GM12878 (cell line): ENCODE measurements around the gene GNPTAB. TPM values are rescaled to one million over a fixed set of nuclear protein-coding genes. Genes with fewer than 3 reads are reported as not detected.

ENCODE experiments used
- ATAC-seq: fragments of 200-7000 bp; cut with Tn5 transposase; 3 replicates; pipeline ENCODE4 v1.9.1; 2020; ENCODE audit warnings: mild to moderate bottlenecking, moderate library complexity
- BruUV-seq: library from RNA; stranded (reverse); fragments of 400-500 nt; replicated peaks from 2 replicates; lab custom pipeline; 2021; lab: Mats Ljungman, UMichigan
- CTCF ChIA-PET: fragments of 300-600 bp; sonication (Branson Sonifier 250); formaldehyde crosslinking; extraction: SDS; loops from one replicate; lab custom pipeline; 2021; ENCODE audit warnings: inconsistent platforms; lab: Yijun Ruan, JAX
- POLR2A ChIA-PET: fragments of 350-600 bp; formaldehyde crosslinking; extraction: SDS; loops from one replicate; lab custom pipeline; 2021; ENCODE audit warnings: inconsistent platforms; lab: Charles Lee
- RAD21 ChIA-PET: fragments of 300-600 bp; sonication (Branson Sonifier 250); formaldehyde crosslinking; loops from one replicate; lab custom pipeline; 2023; ENCODE audit warnings: antibody characterized with exemption; ENCODE audit not compliant: unreplicated experiment; lab: Charles Lee
- SMC1A ChIA-PET: fragments of 300-600 bp; sonication (Branson Sonifier 250); formaldehyde crosslinking; loops from one replicate; lab custom pipeline; 2023; ENCODE audit not compliant: unreplicated experiment, uncharacterized antibody; lab: Charles Lee
- DNase-seq: peaks from one replicate; pipeline ENCODE4 v3.0.0-alpha.2; 2011; ENCODE audit warnings: low read depth, low spot score
- FAIRE-seq: peaks from 3 replicates; lab custom pipeline; 2011; peaks lifted over from hg19 to GRCh38; lab: Jason Lieb, UNC
- H2AFZ ChIP-seq: 2 replicates; pipeline ENCODE4 v1.6.0; 2011; ENCODE audit warnings: low read depth, low read length, control low read depth; ENCODE audit not compliant: control insufficient read depth
- H3K27ac ChIP-seq: 2 replicates; pipeline ENCODE4 v1.5.1; 2011; ENCODE audit warnings: control low read depth; ENCODE audit not compliant: control insufficient read depth, insufficient read depth
- H3K27me3 ChIP-seq, 2 experiments: replicated peaks in 1 of 2; 2 replicates each; pipeline versions ENCODE4 v1.6.0 to v1.6.1; 2011; ENCODE audit warnings: low read length in 1 of 2; ENCODE audit not compliant: control insufficient read depth in 2 of 2, insufficient read depth in 2 of 2
- H3K36me3 ChIP-seq, 2 experiments: 2 replicates each; pipeline ENCODE4 v1.5.1; 2011; ENCODE audit warnings: low read length in 1 of 2; ENCODE audit not compliant: control insufficient read depth in 2 of 2, insufficient read depth in 2 of 2
- H3K4me1 ChIP-seq: 2 replicates; pipeline ENCODE4 v1.6.1; 2011; ENCODE audit warnings: mild to moderate bottlenecking, low read length, moderate library complexity, mixed read lengths; ENCODE audit not compliant: control insufficient read depth, insufficient read depth
- H3K4me2 ChIP-seq: 2 replicates; pipeline ENCODE4 v1.6.0; 2011; ENCODE audit warnings: control low read depth; ENCODE audit not compliant: control insufficient read depth, insufficient read depth
- H3K4me3 ChIP-seq: fragments of 200-600 bp; sonication (generic); 2 replicates; pipeline ENCODE4 v1.5.1; 2016
- H3K79me2 ChIP-seq: 2 replicates; pipeline ENCODE4 v1.6.0; 2011; ENCODE audit warnings: low read length; ENCODE audit not compliant: control insufficient read depth, insufficient read depth
- H3K9ac ChIP-seq: 2 replicates; pipeline ENCODE4 v1.8.0; 2011; ENCODE audit warnings: low read length, control low read depth, mixed read lengths; ENCODE audit not compliant: control insufficient read depth, insufficient read depth
- H3K9me3 ChIP-seq: replicated peaks from 3 replicates; pipeline ENCODE4 v1.5.1; 2011; ENCODE audit warnings: mild to moderate bottlenecking, low read length; ENCODE audit not compliant: control insufficient read depth, insufficient read depth
- H4K20me1 ChIP-seq: 2 replicates; pipeline ENCODE4 v1.6.0; 2011; ENCODE audit not compliant: control insufficient read depth, insufficient read depth
- E4F1 ChIP-seq: fragments of 450-650 bp; IDR thresholded peaks from 2 replicates; pipeline ENCODE4 v1.6.1; 2018; ENCODE audit warnings: borderline replicate concordance, mild to moderate bottlenecking; ENCODE audit not compliant: partially characterized antibody
- REST ChIP-seq: IDR thresholded peaks from 2 replicates; pipeline ENCODE4 v1.6.1; 2012; ENCODE audit warnings: mild to moderate bottlenecking, low read depth, low read length
- WGBS: methylation state at CpG from one replicate; pipeline ENCODE4 v1.1.6; 2016; ENCODE audit warnings: low lambda C conversion rate; ENCODE audit not compliant: insufficient replicate concordance, insufficient coverage; ENCODE audit errors: missing lambda C conversion rate; 5-methylcytosine and 5-hydroxymethylcytosine counted together
- in situ Hi-C: fragments of 300-500 bp; cut with MboI; formaldehyde crosslinking; loops from 9 replicates; pipeline ENCODE4 v1.14.3; 2018; ENCODE audit warnings: mixed read lengths
- intact Hi-C: fragments of 100-400 bp; cut with micrococcal nuclease; formaldehyde crosslinking; loops from one replicate; pipeline ENCODE4 v1.14.2; 2022; ENCODE audit not compliant: unreplicated experiment
- polyA plus RNA-seq, 11 experiments: library from polyadenylated mRNA; depleted of rRNA in 4 of 11; unstranded in 6 of 11; stranded (reverse) in 5 of 11; fragments of >200 nt; fragmentation: Nextera tagmentation in 4 of 11; fragmentation: Illumina TruSeq in 1 of 11; extraction: Ambion mirVana in 4 of 11; extraction: Trizol in 1 of 11; gene quantifications; 1 replicate in 1 of 11; 2 replicates in 10 of 11; pipeline versions ENCODE4 v1.2.1 to v1.2.3, GENCODE V29; 2011 to 2016; ENCODE audit warnings: inconsistent platforms in 2 of 11, missing spikeins in 2 of 11, low read depth in 1 of 11
- total RNA-seq, 4 experiments: library from RNA; depleted of rRNA in 3 of 4; stranded (reverse); fragments of >200 nt in 3 of 4; fragmentation: Illumina TruSeq in 1 of 4; extraction: Trizol in 1 of 4; gene quantifications; 2 replicates each; pipeline versions ENCODE4 v1.2.1 to v1.2.3, GENCODE V29; 2013 to 2021

GNPTAB gene
- total and polyA plus RNA-seq, 10 of the 15 experiments (the other 5 are each of a cell fraction or from before 2014, with no cell fraction given) = 9.8 to 38.9 (median 35.3) TPM

DNA sequence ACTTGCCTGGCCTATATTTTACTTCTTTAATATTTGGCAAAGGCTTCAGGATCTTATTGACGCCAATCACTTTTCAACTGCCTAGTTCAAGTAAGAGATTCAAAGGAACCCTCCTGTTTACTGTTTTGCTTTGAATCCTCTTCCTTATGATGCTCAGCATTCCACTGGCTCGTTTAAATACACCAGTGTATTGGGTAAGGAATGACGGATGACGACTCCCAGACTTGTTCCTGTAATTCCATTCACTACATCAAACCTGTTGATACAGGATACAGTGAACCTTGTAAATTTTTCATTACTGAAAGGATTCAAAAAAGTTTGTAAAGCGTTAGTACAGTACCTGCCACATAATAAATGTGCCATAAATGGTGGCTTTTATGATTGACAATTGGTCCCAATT lies 89.8 kb downstream of the GNPTAB start:
- ChIA-PET POLR2A (no interaction called here), SMC1A (interaction anchor here (0.7 kb wide), 1 partner anchor 15 kb away, joined by 3 read pairs; no protein-coding TSS in a partner anchor), CTCF (no interaction called here), RAD21 (no interaction called here)
- WGBS = 99% methylated on average over 5 of the region's 5 CpGs
- H3K9ac ChIP-seq = no peak overlapping the region
- DNase-seq = no peak
- FAIRE-seq = peak; percentile 57
- H4K20me1 ChIP-seq = no peaks in the 10 kb centered on the region
- H3K79me2 ChIP-seq = no peaks in the 10 kb centered on the region
- in situ Hi-C loops = no loop called here
- intact Hi-C loops = no loop called here
- BruUV-seq = no TSS peak
- no peak overlapping the region for H3K4me3 ChIP-seq
- no peak overlapping the region for H2AFZ ChIP-seq
- no peaks in the 10 kb centered on the region for H3K9me3 ChIP-seq
- no peak for ATAC-seq
- no peak overlapping the region for H3K27ac ChIP-seq
- H3K4me2 ChIP-seq = no peak overlapping the region
- TF ChIP-seq REST (no peak), E4F1 (no peak)
- no peaks in the 10 kb centered on the region for H3K27me3 ChIP-seq
- peaks cover 17% of the 10 kb centered on the region for H3K4me1 ChIP-seq
- peaks cover 2 to 3% of the 10 kb centered on the region in 2 experiments; a peak in 3 of 4 replicates for H3K36me3 ChIP-seq
